NCI-H460 (cell line): ENCODE data around the gene FBXO48. TPM values are rescaled to one million over a fixed set of nuclear protein-coding genes. Genes with fewer than 3 reads are reported as not detected.
"Not testable (repeated sequence)": the region's sequence is repeated elsewhere in the genome, so short reads cannot be mapped to it uniquely, and the experiment has no call there.

Experiments used
- DNase-seq: peaks from one replicate; pipeline ENCODE4 v3.0.0-alpha.2; 2016; ENCODE audit warnings: low read depth; ENCODE audit errors: extremely low read depth
- polyA plus RNA-seq: library from polyadenylated mRNA; depleted of rRNA; stranded (reverse); fragments of >200 nt; gene quantifications from 2 replicates; pipeline ENCODE4 v1.2.3, GENCODE V29; 2014; cell fraction: nucleus; rRNA removed
- total RNA-seq: library from RNA; depleted of rRNA; stranded (reverse); fragments of >200 nt; shearing (Covaris generic); gene quantifications from 2 replicates; pipeline ENCODE4 v1.2.3, GENCODE V29; 2014; rRNA removed

Gene FBXO48, protein sequence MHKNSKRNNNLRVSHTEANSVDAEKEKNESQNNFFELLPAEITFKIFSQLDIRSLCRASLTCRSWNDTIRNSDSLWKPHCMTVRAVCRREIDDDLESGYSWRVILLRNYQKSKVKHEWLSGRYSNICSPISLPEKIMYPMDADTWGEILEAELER
- 0.75 and 1.2 TPM in 2 replicates for total RNA-seq
- polyA plus RNA-seq, result 0.21 and 0.82 TPM in 2 replicates

DNA sequence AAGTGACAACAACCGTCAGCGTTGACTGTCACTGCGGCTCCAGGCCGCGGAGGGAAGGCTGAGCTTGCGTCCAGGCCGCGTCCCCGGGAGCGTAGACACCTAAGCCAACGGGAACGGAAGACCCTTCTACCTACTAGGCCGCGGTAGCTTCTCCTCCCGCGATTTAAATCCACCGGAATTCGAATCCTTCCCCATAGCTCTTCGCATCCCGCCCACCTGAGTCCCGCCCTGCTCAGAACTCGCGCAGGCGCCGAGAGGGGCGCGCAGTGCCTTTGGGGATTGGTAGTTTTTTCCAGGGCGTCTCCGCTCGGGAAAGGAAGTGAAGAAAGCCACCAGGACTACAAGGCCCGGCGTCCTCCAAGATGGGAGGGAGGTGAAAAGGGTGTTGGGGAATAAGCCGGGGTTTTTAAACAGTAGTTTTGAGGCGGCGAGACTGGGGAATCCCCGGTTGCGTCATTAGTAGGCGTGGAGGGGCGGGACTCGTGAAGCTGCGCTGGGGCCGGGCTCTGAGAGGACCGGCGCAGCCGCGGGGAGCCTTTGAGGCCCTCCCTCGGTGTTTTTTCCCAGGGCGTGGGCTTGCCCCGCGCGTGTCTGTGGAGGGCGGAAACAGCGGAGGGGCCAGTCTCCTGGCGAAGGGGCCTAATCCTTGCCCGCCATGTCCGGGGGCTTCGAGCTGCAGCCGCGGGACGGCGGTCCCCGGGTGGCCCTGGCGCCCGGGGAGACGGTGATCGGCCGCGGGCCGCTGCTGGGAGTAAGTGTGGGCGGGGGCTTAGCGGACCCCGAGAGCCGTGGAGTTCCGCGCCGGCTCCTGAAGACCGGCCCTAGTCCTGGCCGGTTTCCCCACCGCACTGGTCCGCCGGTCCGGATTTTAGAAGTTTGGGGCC, at the start of gene FBXO48, which contains the start of gene APLF:
TSS of gene FBXO48 (minus strand) at position 218 of the 884 bp plus-strand sequence. CDS start 2,149 bp downstream, outside the sequence.
TSS of gene APLF (plus strand) at position 509 of the 884 bp plus-strand sequence. CDS start at position 656, 147 bp downstream.
- peak; percentile 99 for DNase-seq

DNA sequence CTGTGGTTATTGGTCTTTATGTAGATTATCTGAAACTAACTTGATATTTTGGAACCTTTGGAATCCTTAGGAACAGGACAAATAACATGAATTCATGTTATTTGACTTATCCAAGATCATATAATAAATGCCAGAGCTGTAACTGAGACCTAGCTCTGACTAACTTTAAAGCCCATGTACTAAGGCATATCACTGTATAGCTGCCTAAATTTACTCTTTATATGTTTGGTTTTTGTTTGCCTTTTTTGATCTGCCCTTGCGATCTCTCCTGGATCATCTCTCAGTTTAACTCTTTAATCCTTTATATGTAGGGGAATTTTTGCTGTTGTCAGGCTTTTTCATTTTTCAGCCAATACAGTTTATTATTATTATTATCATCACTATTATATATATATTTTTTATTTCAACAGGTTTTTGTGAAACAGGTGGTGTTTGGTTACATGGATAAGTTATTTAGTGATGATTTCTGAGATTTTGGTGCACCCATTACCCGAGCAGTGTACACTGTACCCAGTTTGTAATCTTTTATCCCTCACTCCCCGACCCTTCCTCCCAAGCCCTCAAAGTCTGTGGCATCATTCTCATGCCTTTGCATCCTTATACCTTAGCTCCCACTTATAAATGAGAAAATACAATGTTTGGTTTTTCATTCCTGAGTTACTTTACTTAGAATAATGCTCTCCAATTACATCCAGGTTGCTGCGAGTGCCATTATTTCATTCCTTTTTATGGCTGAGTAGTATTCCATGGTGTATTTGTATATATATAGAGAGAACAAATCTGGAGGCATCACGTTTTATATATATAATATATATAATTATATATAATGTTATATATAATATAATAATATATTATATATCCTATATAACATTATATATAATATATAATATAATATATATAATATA, 49.2 kb upstream of the FBXO48 start:
- DNase-seq, result no peak

DNA sequence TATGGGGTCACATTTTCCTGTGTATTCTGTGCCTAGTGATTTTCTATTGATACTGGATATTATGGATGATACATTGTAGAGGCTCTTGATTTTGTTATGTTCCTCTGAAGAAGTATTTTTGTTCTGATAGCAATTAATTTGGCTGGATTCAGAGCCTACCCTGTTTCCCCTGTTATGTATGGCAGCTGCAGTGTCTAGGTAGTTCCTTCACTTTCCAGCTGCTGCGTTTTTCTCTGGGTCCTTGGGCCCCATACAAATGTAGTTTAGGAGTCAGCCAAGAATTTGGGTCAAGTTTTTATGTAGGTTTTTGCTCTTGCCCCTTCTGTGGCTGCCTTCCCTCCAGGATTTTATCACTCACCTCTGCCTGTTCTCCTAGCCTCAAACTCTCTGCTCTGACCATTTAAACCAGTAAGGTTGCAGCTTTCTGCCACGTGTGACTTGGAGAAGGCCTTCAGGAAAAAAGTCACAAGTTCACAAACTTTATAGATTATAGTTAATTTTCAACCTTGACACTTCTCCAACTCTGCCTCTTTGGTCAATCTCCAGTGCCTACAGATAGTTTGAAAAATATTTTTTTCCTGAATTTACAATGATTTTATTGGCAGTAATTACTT, 47.3 kb upstream of the FBXO48 start:
- DNase-seq, result no peak

DNA sequence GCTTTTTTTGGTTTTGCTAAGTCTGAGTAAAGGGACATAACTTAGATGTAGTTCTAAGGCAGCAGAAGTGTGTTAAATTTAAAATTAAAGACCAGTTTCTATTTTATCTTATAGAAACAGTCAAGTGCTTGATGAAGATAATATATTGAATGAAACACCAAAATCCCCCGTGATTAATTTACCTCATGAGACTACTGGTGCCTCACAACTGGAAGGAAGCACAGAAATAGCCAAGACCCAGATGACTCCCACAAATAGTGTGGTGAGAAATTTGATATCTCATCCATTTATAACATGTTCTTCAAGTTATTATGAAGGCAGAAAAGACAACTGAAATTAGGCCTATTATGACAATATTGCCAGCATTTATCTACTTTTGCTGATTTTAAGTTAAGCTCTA, 45.9 kb upstream of the FBXO48 start:
- no peak for DNase-seq

DNA sequence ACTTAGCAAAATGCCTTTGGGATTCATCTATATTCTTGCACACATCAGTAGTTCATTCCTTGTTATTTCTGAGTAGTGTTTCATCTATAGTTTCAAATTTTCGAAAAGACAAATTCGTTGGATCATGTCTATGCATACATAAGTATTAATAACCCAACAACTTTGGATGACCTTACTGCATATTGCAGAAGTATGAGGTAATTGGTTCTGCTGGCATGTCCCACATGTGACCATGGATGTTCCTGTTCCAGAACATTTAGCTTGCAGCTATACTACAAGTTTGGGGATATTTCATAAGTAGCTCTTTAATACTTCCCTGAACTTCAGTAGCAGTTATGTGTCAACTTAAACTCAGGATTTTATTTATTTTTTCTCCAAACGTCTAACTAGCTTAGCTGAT, 45.2 kb upstream of the FBXO48 start:
- DNase-seq, result no peak

DNA sequence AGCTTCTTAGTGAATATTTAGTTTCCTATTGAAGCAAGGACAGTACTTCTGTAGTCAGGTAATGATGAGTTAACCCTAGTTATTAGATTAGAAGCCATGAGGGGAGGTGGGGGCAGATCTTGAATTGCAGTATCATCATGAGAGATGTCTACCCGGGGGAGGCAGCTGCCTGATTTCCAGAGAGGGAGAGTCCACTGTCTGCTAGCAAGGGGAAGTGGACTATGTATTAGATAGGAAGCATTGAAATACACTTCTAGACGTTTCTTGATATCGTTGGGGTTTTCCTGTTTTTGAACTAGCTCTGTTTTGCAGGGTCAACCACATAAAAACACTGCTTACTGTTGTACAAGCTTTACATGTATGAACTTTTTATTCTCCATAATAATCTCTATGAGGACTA, 39.1 kb upstream of the FBXO48 start:
- no peak for DNase-seq

DNA sequence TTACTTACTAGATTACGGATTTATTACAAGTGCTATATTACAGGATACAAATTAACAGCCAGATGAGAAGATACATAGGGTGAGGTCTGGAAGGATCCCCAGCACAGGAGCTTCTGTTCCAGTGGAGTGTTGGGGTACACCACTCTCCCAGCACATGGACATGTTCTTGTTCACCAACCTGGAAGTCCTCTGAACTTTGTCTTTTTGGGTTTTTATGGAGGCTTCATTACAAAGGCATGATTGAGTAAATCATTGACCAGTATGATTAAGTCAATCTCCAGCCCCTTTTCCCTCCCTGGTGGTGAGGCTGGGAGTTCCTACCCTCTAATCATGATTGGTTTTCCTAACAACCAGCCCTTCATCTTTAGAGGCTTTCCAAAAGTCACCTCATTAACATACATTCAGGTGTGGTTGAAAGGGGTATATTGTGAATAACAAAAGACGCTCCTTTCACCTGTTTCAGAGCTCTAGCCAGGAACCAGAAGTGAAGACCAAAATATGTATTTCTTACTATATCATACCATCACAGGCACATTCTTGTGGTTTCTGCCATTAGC, 38.6 kb upstream of the FBXO48 start:
- no peak for DNase-seq

DNA sequence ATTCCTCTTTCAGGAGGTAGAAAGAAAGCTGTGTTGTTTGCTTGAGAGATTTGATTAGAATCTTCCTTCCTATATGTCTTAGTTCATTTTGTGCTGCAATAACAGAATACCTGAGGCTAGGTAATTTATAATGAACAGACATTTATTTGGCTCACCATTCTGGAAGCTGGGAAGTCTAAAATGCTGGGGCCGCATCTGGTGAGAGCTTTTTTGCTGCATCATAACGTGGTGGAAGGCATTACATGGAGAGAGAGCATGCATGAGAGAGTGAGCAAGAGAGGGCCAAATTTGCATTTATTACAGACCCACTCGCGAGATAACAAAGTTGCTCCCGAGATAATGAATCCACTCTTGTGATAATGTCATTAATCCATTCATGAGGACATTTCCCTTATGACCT, 34.7 kb upstream of the FBXO48 start:
- no peak for DNase-seq

DNA sequence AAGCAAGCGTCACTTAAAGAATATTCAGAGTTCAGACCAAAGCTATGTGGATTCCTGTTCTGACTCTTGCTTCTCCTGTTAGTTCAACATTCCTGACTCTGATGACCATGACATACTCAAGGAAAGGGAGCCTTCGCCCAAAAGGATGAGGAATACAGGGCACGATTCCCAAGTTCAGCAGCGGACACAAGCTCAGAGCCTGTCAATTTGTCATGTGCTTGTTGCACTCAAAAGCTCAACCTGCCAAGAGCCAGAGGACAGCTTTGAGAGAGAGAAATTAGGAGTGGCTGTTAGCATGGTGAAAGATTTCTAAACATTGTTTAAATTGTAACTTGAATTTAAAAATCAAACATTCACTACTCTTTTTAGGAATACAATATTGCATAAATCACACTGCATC, 33.6 kb upstream of the FBXO48 start:
- no peak for DNase-seq

DNA sequence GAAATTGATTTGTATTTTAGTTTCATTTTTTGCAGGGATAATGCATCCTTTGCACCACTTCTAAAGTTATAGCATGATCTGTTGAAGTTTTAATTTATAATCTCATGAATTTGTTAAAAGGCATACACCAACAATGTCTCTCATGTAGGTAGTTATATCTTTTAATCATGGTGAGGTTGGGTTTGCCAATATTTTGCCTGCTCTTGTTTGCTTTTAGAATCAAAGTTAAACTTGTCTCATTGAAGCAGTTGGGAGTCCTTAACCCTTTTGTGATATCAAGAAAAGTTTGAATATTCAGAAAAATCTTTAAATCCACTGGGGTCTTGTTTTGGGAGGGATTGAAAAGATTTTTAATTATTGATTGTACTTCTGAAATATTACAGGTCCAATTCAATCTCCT, 32.0 kb upstream of the FBXO48 start:
- DNase-seq, result no peak

DNA sequence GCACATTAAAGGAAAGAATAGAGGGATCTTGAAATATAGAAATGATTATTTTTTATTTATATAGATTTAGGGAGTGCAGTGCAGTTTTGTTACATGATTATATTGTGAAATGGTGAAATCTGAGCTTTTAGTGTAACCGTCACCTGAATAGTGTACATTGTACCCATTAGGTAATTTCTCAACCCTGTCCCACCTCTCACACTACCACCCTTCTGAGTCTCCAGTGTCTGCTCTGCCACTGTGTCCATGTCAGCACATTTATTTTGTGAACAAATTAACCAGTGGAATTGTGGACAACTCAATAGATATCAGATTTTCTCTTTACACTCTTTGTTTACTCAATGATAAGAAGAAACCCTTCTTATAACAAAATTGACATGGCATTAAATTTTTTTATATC, 24.5 kb upstream of the FBXO48 start:
- no peak for DNase-seq

DNA sequence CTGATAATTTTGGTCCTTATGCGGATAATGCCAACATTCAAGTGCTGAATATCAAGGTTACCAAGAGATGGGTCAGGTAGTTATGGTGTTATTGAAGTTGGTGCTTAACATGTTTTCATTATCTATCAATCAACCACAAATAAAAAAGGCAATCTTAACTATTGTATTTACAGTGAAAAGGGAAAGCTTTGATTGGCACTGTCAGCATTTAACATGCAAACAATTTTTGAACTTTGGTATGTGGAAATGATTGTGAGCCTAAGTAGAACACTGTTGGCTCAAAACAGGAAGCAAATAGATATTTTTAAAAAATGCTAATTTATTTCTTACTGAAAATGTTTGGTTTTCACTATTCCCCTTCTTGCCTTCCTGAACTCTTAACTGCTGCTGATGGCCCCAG, 22.2 kb upstream of the FBXO48 start:
- DNase-seq, result no peak

DNA sequence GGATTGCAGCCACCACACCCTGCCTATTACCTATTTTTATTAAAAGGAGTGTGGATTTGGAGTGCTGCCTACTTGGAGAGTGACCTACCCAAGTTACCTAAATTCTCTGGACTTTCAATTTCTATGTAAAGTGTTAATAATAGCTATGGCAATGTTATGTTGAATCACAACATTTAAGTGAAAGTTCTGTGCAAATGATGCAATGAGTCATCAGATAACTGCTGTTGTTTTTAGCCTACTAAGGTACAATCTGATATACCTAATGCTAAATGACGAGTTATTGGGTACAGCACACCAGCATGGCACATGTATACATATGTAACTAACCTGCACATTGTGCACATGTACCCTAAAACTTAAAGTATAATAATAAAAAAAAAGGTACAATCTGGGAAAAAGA, 21.5 kb upstream of the FBXO48 start:
- DNase-seq, result not testable (repeated sequence)

DNA sequence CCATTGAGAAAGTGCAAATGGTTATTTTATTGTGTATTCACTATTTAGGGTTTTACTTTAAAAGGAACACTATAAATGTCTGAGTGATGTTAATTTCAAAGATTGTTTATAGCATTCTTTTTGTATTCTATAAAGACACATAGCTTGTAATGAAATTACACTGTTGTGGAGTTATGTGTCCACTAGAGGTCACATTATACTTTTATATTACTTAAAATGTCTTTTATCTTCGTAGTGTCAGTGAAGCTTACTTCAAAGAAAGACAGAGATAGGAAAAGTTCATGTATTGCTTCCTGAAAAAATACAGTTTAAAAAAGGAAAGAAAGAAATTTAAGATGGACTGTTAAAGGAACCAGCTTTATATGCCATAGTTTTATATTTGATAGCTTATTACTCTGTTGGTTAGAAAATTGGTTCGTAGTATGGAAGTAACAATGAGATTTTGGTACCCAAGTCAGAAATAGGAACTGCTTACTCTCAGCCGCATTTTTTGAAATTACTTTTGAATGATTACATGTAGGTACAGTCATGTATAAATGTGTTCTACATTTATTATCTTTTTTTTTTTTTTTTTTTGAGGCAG, 20.8 kb upstream of the FBXO48 start:
- DNase-seq, result peak; percentile 30

DNA sequence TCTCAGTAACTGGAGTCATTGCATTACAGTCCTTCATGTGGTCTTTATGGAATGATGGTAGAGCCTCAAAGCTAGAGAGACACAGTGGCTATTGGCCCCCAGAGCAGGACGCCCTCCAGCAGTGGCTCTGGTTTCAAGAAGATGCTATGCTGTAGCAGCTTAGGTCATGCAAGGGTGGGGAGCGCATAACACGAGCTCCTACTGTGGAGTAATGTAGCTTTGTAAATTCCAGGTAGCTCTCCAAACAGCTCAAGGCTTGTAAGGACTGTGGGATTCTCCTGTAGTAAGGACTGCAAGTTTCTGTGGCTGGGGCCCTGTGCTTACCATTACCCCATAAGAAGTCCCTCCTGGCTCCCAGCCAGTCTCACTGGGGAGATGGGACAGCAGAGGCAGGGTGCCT, 15.9 kb upstream of the FBXO48 start:
- no peak for DNase-seq

DNA sequence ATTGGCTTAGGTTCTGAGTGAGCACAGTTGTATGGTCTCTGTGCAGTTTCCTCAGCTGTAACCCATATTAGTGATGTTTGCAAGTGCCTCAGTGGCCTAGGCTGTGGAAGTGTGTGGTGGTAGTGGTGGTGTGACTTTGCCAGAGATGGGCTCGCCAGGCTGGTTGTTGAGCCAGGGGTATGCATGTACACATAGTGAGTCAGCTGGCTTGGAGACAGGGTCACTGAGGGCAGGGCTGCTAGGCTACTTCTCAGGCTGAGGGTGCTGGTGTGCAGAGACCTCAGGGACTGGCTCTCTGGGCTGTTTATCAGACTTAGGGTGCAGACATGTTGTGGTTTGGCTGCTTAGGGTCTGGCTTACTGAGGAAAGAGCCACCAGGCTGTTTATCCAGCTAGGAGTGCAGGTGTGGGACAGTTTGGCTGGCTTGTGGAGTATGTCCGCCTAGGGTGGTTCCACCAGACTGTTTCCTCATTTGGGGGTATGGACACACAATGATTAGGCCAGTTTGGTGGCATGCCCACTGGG, 15.3 kb upstream of the FBXO48 start:
- no peak for DNase-seq

DNA sequence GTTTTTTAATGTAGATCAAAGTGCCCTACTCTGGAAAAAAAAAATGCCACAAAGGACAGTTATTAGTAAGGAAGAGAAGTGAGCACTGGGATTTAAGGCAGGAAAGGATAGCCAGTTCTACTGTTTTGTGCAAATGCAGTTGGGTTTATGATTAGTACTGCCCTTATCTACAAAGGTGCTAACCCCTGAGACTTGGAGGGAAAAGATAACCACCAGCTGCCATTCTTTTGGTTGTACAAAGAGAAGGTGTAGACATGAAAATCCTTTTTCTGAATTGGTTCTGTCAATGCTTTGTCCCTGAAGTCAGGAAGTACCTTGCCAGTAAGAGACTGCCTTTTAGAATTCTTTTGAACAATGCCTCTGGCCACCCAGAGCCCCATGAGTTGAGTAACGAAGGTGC, 11.6 kb upstream of the FBXO48 start:
- no peak for DNase-seq

DNA sequence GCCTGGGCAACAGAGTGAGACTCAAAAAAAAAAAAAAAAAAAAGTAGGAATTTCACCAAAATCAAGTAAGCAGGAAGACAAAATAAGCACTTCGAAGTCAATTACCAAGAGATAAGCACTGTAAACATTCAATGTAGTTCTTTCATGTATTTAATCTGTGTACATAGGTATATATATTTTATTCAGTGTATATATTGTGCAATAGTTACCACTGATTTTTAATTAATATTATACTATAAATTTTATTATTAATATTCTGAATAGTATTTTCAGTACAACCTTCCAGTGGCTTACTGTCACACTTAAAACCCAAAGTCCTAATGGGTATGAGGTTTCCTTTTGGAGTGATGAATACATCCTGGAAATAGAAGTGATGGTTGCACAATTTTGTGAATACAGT, 9.4 kb upstream of the FBXO48 start:
- DNase-seq, result no peak

DNA sequence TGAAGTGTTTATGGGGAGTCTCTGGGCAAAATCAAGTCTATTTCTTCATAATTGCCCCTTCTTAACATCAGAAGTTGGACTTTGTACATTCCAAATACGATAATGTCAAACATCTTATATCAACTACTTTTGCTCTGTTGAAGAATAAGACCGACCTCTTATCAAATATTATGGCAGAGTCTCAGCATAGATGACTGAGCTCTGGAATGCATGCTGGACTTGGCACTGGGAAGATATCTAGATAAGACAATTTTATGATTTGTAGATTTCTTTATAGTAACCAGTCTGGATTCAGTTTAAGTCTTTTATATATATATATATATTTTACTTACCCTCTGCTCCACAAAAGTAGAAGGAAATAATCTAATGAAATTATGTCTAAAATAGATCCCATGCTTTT, 8.5 kb upstream of the FBXO48 start:
- no peak for DNase-seq

DNA sequence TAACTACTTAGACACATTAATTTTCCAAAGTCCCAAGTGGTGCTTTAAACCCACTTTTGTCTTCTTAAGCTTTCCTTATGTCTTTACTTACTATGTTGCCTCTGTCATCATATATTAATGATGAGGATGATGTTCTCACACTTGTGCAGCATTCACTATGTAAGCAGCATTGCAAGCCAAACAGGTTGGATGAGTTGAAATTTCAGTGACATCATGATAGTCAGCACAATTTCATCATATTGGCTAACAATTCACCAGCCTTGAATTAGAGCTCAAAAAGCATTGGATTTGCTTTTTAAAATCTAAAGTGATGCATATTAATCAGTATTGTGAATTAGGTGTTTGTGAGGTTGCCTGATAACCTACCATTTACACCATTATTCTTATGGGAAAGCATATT, 8.0 kb upstream of the FBXO48 start:
- no peak for DNase-seq
